NCI-H1417 (cell line): ENCODE results near the gene TP53TG5.

Experiments used
- DNase-seq, 3 experiments: peaks; one replicate each; lab custom pipeline; 2025; lab: John Stamatoyannopoulos, UW

TP53TG5 gene

GRCh38 chr20:45405571-45406259 lies 27.6 kb upstream of the TP53TG5 start:
- DNase-seq = peak in 1 of 3 experiments; percentile 47

DNA sequence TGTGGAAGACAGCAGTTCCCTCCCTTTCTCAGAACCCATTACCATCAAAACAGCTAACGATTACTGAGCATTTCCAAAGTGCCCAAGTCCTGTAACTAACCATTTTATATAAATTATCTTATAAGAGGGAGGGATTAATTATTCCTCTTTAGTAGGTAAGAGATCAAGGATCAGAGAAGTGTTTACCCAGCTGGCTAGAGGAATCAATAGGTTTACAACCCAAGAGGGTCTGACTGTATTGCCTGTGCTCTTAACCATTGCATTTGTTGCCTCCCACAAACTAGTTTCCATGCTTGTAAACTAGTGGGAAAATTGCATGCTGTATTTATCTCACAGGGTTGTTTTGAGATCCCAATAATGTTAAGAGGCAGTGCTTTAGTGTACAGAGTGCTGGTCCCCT lies 26.3 kb upstream of the TP53TG5 start:
- DNase-seq = peak in 2 of 3 experiments; percentile 57 to 94

GRCh38 chr20:45402946-45403345 lies 24.8 kb upstream of the TP53TG5 start:
- no peak for DNase-seq

DNA sequence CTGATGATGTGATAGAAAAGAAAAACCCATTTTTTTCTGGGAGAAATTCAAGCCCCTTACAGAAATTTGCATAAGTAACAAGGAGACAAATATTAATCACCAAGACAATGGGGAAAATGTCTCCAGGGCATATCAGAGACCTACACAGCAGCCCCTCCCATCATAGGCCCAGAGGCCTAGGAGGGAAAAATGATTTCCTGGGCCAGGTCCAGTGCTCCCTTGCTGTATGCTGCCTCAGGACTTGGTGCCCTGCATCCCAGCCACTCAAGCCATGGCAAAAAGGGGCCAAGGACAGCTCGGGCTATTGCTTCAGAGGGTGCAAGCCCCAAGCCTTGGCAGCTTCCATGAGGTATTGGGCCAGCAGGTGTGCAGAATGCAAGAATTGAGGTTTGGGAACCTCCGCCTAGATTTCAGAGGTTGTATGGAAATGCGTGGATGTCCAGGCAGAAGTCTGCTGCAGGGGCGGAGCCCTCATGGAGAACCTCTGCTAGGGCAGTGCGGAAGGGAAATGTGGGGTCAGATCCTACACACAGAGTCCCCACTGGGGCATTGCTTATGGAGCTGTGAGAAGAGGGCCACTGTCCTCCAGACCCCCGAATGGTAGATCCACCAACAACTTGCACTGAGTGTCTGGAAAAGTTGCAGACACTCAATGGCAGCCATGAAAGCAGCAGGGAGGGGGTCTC lies 22.4 kb upstream of the TP53TG5 start:
- DNase-seq = no peak

GRCh38 chr20:45399018-45399417 lies 20.9 kb upstream of the TP53TG5 start:
- no peak for DNase-seq

DNA sequence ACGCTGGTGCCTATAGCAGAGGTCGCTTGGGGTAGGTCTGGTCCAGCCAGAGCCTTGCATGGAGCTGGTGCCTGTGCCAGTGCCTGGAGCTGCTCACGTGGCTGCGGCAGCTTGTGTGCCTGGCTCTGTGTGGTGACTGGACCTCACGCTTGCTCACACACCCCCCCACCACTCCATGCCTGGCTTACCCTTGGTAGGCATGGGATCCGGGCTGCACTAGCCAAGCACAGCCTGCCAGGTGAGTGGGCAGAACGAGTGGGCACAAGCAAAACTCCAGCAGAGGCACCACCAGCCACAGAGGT lies 16.9 kb upstream of the TP53TG5 start:
- no peak for DNase-seq

DNA sequence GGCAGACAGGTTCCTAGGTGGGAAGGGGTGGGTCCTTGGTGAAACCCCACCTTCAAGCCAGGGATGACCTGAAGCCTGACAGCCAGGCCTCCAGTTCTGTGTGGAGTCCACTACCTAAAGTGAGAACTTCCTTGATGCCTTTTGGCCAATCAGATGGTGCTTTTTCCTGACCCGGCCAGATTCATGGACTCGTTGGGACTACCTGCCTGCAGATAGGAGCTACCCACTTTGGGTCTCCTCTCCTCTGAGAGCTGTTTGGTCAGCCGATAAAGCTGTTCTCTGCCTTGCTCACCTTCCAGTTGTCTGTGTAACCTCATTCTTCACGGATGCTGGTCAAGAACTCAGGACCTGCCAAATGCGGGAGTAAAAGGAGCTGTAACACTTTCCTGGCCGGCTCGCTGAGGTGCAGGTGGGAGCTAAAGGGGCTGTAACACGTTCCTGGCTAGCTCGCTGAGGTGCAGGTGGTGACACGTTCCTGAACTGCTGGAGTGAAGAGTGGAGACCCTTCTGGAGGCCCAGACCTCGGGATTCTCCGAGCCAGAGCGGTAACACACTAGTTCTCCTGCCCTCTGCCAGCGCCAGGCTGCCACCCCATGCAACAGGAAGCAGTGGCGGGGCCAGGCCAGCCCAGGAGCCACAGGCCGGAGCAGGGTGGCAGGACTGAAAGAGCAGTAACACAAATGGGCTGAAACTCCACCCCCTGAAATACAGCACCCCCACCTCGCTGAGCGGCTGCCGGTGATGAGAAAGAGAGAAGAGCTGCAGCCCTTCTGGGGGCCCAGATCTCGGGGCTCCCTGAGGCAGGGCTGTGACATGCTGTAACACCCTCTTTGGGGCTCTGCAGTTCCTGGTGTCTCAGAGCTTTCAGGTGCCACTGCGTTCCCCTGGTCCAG lies 16.3 kb upstream of the TP53TG5 start:
- DNase-seq = no peak

DNA sequence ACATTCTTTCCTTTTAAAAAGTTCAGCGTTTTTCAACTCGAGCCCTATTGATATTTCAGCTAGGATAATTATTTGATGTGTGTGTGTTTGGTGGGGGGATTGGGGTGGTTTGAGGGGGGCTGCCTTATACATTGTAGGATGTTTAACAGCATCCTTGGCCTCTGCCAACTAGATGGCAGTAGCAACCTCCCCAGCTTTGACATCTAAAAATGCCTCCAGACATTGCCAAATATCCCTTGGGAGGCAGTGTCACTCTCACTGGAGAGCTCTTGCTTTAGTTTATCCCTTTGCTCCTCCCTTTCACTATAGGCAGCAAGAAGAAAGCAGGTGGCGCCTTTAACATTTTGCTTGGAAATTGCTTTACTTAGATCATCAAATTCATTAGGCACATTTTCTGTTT lies 14.6 kb upstream of the TP53TG5 start:
- DNase-seq = peak in 1 of 3 experiments; percentile 33

DNA sequence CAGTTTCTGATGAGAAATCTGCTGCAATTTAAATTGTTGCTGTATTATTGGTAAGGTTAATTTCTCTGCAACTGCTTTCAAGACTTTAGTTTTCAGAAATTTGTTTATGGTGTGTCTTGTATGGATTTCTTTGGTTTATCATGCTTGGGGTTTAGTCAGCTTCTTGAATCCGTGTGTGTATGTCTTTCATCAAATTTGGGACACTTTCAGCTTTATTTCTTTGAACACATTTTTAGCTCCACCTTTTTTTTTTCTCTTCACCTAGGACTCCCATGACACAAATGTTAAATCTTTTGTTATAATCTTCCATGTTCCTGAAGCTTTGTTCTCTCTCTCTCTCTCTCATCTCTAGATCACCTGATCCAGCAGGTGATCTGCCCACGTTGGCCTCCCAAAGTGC lies 13.4 kb upstream of the TP53TG5 start:
- DNase-seq = no peak

GRCh38 chr20:45390931-45391330 lies 12.8 kb upstream of the TP53TG5 start:
- no peak for DNase-seq

GRCh38 chr20:45387274-45387673 lies 9.1 kb upstream of the TP53TG5 start:
- DNase-seq = no peak

DNA sequence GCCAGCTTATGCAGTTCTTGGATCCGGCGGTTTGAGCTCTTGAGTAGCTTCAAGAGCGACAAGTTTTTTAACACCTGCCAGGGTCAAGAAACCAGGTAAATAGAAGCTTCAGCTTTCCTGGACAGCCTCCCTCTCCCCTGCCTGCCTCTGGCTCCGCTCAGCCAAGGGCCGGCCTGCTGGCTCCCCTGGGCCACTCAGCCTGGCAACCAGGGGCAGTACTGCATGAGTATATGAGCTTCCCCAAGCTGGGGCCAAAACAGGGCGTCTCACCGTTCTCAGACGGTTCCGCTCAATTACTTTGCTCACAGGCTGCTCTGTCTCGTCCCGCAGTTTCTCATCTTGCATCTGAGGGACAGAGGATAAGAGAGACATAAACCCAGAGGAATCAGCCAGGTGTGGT lies 856 bp downstream of the TP53TG5 start:
- peak in 1 of 3 experiments; percentile 84 for DNase-seq

- no peak for DNase-seq
Observed at GRCh38 chr20:45374966-45375365, 3.2 kb downstream of the TP53TG5 start.

DNA sequence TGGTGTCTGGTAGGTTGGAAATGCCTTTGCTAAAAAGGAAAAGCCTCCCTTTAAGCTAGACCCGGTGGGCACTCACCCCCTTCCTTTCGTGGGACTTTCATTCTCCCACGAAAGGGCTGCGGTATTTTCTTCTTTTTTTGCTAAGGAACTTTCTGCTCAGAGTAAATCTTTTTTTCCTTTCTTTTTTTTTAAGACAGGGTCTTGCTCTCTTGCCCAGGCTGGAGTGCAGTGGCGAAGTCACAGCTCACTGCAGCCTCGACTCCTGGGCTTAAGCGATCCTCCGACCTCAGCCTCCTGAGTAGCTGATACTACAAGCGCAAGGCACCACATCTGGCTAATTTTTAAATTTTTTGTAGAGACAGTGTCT lies 4.0 kb downstream of the TP53TG5 start:
- DNase-seq = no peak

GRCh38 chr20:45373353-45374100 lies 4.6 kb downstream of the TP53TG5 start:
- peak; percentile 6 to 69 (median 17) for DNase-seq

GRCh38 chr20:45372646-45373352 lies 5.3 kb downstream of the TP53TG5 start:
- no peak for DNase-seq

DNA sequence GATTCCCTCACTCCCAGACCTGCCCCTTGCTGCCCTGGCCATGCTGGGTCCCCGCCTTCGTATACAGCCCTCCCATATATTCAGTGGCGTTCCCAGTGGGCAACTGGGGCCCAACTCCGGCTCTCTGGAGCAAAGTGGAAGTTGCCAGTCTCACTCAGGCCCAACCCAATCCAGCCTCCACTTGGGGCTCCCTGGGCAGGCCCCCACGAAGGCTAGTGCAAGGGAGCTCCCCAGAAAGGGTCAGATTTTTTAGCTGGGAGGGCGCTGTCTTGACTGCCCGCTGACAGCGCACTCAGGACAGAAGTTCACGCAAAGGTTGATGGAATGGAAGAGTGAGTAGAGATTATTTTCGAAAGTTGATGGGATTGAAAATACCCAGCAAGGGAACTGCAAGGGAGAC lies 5.9 kb downstream of the TP53TG5 start:
- DNase-seq = no peak

- no peak for DNase-seq
Observed at GRCh38 chr20:45370571-45371160, 7.5 kb downstream of the TP53TG5 start.

DNA sequence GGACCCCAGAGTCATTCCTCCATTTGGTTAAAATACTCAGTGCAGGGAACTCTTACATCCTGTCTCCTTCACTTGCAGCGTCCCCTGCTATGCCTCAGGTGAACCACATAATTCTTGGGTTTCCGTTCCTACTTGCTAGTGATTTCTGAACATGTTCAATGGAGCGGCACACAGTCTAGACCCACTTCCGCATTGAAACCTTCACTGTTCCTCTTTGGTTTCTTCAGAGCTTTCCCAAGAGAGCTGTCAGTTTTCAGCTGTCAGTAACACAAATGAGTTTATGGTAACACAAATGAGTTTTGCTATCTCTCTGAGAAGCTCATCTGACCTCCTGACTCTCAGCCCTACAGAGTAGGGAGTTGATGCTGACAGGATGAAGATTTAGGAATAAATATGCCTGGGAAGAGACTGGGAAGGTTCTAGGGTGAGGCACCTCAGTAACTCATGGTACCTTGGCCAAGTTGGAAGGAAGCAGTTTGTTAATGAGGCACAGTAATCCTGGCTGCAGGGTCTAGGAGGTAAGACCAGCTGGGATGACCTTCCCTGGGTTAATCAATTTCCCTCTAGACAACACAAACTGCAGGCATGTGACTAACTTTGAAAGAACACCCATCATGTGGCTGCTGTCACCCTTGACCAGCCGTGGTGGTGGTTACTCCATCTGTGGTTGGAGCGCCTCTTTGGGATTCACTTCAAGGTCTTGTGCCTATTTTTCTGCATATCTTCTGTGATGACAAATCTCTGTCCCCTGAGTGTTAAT lies 9.7 kb downstream of the TP53TG5 start:
- DNase-seq = no peak

GRCh38 chr20:45367126-45367525 lies 11.0 kb downstream of the TP53TG5 start:
- no peak for DNase-seq
